ENCODE data around the gene SERPINA4. TPM values are rescaled to one million over a fixed set of nuclear protein-coding genes. Genes with fewer than 3 reads are reported as not detected.

Gene SERPINA4
- total RNA-seq, 1 experiment from 2014 or later = not detected

Other genes with a start within 250 kb of the SERPINA4 start
- 3.8 and 8.7 TPM in 2 replicates for gene SERPINA6, start 238.1 kb upstream of the SERPINA4 start, total RNA-seq (2014; rRNA removed; shearing (Covaris generic); ENCODE audit: low replicate concordance)
- gene SERPINA2, start 194.7 kb upstream of the SERPINA4 start, total RNA-seq (2014; rRNA removed; shearing (Covaris generic); ENCODE audit: low replicate concordance) = not detected in 2 replicates
- 0.24 and 1.1 TPM in 2 replicates for gene SERPINA1, start 172.8 kb upstream of the SERPINA4 start, total RNA-seq (2014; rRNA removed; shearing (Covaris generic); ENCODE audit: low replicate concordance)
- not detected in 2 replicates for gene SERPINA11, start 108.6 kb upstream of the SERPINA4 start, total RNA-seq (2014; rRNA removed; shearing (Covaris generic); ENCODE audit: low replicate concordance)
- gene SERPINA9, start 85.2 kb upstream of the SERPINA4 start, total RNA-seq (2014; rRNA removed; shearing (Covaris generic); ENCODE audit: low replicate concordance) = not detected in 2 replicates
- not detected in 2 replicates for gene SERPINA12, start 52.0 kb upstream of the SERPINA4 start, total RNA-seq (2014; rRNA removed; shearing (Covaris generic); ENCODE audit: low replicate concordance)
- 0.03 TPM in 1 of 2 replicates, not detected in the other for gene SERPINA5, start 20.0 kb downstream of the SERPINA4 start, total RNA-seq (2014; rRNA removed; shearing (Covaris generic); ENCODE audit: low replicate concordance)
- gene SERPINA3, start 50.9 kb downstream of the SERPINA4 start, total RNA-seq (2014; rRNA removed; shearing (Covaris generic); ENCODE audit: low replicate concordance) = 0.64 TPM in 1 of 2 replicates, not detected in the other
- gene GSC, start 208.7 kb downstream of the SERPINA4 start, total RNA-seq (2014; rRNA removed; shearing (Covaris generic); ENCODE audit: low replicate concordance) = not detected in 2 replicates

All from Caki2 (cell line).